ENCODE data around the gene LYRM7.
A peak's percentile ranks its signal among the peaks of the same experiment; 100 is the strongest.
"Not testable (repeated sequence)": the region's sequence is repeated elsewhere in the genome, so short reads cannot be mapped to it uniquely, and the experiment has no call there.

LYRM7 gene

DNA sequence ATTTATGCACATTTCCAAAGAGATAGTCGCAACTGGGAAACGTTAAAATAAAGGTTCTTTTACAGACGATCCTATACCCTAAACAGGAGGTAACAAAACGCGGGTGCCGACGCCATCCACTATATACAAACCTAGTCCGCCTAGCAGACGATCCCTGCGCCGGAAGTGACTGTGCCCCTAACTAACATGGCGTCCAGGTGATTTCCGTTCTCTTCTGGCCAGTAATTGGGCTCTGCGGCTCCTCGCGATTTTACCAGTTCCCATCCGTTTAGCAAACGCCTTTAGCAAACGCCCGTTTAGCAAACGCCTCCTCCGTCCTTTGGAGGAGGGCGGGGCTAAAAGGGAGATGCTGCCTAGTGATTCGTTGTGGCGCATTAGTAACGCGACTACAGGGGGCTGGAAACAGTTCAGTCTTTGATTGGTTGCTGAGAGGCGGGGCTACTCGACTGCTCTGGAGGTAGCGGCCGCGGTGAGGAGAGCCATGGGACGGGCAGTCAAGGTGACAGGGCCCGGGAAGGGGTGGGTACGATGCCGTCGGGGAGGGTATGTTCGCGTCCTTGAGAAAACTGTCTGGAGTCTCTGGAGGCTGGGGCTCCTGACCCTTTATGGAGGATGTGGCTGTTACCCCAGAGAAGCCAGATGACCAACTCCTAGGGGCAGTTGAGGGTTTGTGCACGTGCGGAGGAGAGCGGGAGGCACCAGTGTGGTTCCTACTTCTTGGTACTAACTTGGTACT, at the start of gene LYRM7:
TSS of gene LYRM7 (plus strand) at position 405 of the 736 bp plus-strand sequence. CDS start at position 482, 77 bp downstream.
- peak; percentile 99 for DNase-seq (ENCODE audit: low spot score)

DNA sequence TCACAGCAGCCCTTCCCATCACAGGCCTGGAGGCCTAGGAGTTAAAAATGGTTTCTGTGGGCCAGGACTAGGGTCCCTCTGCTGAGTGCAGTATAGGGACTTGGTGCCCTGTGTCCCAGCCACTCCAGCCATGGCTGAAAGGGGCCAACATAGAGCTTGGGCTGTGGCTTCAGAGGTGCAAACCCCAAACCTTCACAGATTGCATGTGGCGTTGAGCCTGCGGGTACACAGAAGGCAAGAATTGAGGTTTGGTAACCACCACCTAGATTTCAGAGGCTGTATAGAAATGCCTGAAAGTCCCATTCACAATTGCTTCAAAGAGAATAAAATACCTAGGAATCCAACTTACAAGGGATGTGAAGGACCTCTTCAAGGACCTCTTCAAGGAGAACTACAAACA, 43.5 kb upstream of the LYRM7 start:
- DNase-seq (ENCODE audit: low spot score), result not testable (repeated sequence)

GRCh38 chr5:131129306-131129705, 41.4 kb upstream of the LYRM7 start:
- DNase-seq (ENCODE audit: low spot score), result no peak

DNA sequence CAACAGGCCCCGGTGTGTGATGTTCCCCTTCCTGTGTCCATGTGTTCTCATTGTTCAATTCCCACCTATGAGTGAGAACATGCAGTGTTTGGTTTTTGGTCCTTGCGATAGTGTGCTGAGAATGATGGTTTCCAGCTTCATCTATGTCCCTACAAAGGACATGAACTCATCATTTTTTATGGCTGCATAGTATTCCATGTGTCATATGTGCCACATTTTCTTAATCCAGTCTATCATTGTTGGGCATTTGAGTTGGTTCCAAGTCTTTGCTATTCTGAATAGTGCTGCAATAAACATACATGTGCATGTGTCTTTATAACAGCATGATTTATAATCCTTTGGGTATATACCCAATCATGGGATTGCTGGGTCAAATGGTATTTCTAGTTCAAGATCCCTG, 37.7 kb upstream of the LYRM7 start:
- not testable (repeated sequence) for DNase-seq (ENCODE audit: low spot score)

DNA sequence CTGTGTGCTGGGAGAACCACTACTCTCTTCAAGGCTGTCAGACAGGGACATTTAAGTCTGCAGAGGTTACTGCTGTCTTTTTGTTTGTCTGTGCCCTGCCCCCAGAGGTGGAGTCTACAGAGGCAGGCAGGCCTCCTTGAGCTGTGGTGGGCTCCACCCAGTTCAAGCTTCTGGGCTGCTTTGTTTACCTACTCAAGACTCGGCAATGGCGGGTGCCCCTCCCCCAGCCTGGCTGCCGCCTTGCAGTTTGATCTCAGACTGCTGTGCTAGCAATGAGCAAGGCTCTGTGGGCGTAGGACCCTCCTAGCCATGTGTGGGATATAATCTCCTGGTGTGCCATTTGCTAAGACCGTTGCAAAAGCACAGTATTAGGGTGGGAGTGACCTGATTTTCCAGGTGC, 32.3 kb upstream of the LYRM7 start:
- not testable (repeated sequence) for DNase-seq (ENCODE audit: low spot score)

DNA sequence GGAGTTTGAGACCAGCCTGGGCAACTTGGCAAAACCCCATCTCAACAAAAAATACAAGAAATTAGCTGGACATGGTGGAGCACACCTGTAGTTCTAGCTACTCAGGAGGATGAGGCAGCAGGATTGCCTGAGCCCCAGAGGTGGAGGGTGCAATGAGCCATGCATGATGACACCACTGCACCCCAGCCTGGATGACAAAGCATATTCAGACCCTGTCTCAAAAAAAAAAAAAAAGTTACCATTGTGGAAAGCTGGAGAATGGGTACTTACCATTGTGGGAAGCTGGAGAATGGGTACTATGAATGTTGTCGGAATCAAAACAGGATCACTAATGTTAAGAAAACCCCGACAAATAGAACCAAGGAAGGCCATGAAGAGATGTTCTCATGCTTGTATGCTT, 31.4 kb upstream of the LYRM7 start:
- DNase-seq (ENCODE audit: low spot score), result no peak

DNA sequence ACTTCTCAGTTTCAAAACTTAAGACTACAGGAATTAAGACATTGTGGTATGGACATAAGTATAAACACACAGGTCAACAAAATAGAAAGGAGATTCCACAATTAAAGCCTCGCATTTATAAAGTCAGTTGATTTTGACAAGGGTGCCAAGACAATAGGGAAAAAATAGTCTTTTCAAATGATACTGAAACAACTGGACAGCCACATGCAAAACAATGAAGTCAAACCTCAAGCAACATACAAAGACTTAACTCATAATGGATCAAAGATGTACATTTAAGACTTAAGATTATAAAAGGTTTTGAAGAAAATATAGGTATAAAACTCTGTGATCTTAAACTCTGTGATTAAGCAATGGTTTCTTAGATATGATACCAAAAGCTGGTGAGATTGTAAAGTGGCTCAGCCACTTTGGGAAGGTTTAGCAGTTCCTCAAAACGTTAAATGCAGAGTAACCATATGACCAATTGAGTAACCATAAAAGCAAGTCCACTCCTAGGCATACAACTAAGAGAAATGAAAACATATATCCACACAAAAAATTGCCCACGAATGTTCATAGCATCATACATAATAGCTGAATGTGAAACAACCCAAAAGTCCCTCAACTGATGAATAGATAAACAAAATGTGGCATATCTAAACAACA, 27.6 kb upstream of the LYRM7 start:
- DNase-seq (ENCODE audit: low spot score), result no peak

- DNase-seq (ENCODE audit: low spot score), result no peak
These were observed 23.5 kb upstream of the LYRM7 start for GRCh38 chr5:131147258-131147657.

- DNase-seq (ENCODE audit: low spot score), result peak; percentile 86
These were observed 21.9 kb upstream of the LYRM7 start for GRCh38 chr5:131148835-131149234.

GRCh38 chr5:131150408-131150807, 20.3 kb upstream of the LYRM7 start:
- DNase-seq (ENCODE audit: low spot score), result no peak

GRCh38 chr5:131151216-131151615, 19.5 kb upstream of the LYRM7 start:
- no peak for DNase-seq (ENCODE audit: low spot score)

DNA sequence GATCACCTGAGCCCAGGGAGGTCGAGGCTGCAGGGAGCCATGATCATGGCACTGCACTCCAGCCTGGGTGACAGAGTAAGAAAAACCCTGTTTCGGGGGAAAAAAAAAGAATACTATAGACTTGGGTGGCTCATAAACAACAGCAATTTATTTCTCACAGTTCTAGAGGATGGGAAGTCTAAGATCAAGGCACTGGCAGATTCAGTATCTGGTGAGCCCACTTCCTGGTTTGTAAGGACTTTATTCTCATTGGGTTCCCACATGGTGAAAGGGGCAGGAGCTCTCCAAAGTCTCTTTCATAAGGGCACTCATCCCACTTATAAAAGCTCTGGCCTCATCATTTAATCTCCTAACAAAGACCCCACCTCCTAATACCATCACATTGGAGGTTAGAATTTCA, 14.4 kb upstream of the LYRM7 start:
- DNase-seq (ENCODE audit: low spot score), result no peak

- no peak for DNase-seq (ENCODE audit: low spot score)
These were observed 13.8 kb upstream of the LYRM7 start for GRCh38 chr5:131156957-131157356.

GRCh38 chr5:131160134-131160533, 10.6 kb upstream of the LYRM7 start:
- no peak for DNase-seq (ENCODE audit: low spot score)

GRCh38 chr5:131163276-131164119, 7.2 kb upstream of the LYRM7 start:
- DNase-seq (ENCODE audit: low spot score), result no peak

DNA sequence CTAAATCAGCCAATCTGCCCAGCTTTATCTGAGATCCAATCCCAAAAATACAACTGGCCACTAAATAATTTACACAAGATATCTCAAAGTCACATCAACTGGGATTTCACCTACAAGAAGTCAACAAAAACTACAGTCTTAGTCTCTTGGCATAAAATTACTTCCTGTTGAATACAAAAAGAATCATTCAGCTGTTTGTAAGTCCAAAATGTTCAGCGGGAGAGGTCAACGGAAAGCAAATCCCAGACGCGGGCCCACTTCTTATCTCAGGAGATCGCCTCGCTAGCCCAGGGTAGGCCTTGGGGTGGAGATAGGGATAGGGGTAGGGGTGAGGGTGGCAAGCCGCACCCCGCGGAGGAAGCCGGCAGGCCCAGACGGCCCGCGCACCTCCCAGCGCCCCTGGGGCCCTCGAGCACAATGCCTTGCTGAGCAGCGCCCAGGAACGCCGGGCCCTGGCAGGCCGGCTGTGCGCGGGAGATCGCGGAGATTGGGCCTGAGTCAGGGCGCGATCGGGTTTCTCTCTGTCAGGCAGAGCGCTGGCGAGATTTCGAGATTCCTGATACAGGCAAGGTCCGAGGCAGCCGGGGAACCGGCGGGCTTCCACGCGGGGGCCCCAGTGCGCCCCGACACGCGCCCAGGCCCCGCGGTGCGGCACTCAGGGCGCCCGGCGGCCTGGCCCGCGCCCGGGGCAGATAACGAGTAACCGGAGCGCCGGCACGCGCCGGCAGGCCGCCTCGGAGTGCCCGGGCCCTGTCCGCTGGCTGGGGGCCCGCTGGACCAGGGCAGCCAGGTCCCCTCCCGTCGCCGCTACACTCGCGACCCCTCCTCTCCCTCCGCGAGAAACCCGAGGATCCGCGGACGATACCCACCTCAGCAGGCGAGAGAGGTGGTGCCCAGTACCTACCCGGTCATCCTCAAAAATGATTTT, 6.3 kb upstream of the LYRM7 start:
- peak; percentile 79 for DNase-seq (ENCODE audit: low spot score)

GRCh38 chr5:131165119-131165727, 5.5 kb upstream of the LYRM7 start, which contains the start of gene HINT1:
Gene HINT1, minus strand, starts transcription at chr5:131165256. Its CDS starts 51 bp downstream, at chr5:131165205.
- peak; percentile 87 for DNase-seq (ENCODE audit: low spot score)

DNA sequence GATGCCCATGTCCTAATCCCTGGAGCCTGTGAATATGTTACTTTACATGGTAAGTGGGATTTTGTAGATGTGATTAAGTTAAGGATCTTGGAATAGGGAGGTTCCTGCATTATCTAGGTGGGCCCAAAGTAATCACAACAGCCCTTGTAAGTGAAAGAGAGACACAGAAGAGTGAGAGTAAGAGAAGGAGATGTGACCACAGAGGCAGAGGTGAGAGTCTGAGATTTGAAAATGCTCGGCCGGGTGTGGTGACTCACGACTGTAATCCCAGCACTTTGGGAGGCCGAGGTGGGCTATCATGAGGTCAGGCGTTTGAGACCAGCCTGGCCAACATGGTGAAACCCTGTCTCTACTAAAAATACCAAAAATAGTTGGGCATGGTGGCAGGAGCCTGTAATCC, 3.1 kb upstream of the LYRM7 start:
- DNase-seq (ENCODE audit: low spot score), result no peak

DNA sequence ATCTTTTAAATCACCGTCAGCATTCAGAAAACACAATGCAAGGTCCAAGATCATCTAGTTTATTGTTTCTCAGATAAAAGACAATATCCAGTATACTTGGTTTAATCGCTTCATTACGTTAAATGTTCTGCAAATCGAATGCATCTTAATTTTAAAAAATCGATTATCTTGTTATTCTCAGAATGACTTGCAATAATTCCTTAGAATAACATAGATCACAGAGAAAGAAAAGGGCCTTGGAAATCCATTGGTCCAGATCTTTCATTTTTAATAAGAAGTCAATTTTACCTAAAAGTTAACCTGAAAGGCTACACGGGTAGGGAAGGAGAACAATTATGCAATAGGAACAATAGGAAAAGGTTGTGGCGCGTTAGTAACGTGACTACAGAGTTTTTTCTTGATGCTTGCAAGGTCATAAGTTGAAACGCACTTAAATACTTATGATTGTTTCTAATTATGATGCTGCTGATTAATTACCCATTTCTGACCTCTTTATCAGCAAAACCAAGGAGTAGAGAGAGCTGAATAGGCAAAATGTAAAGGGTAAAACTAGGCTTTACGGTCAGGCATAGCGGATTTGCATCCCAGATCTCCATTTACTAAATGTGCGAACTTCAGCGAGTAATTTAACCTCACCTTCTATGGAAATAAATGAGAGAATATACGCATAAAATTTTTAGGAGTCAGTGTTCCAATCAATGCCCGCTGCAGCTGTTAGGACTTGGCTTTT, 769 bp upstream of the LYRM7 start:
- no peak for DNase-seq (ENCODE audit: low spot score)

GRCh38 chr5:131171276-131171810, 599 bp downstream of the LYRM7 start:
- DNase-seq (ENCODE audit: low spot score), result no peak

Data from putamen (tissue), 1 donor.